Body of pancreas (tissue), 4 donors: ENCODE results near the gene ARFGAP3. TPM values are rescaled to one million over a fixed set of nuclear protein-coding genes. Genes with fewer than 3 reads are reported as not detected.
A peak's percentile ranks its signal among the peaks of the same experiment; 100 is the strongest.

Source experiments
- ATAC-seq: fragments of 150-250 bp; one replicate; pipeline ENCODE4 v1.9.1; 2016
- DNase-seq, 4 donors: peaks; one replicate each; pipeline ENCODE4 v3.0.0-alpha.2; 2019
- H3K27ac ChIP-seq, 4 donors: fragments of 200-600 bp; sonication (generic); 1 replicate in 3 of 4; 2 replicates in 1 of 4; pipeline versions ENCODE4 v1.5.1 to v1.6.1; 2016 to 2019; ENCODE audit warnings: mild to moderate bottlenecking in 1 of 4, mixed read lengths in 1 of 4, moderate library complexity in 1 of 4
- H3K27me3 ChIP-seq, 2 donors: fragments of 200-600 bp; sonication (generic); one replicate each; pipeline ENCODE4 v1.6.0; 2016; ENCODE audit warnings: mild to moderate bottlenecking in 1 of 2
- H3K36me3 ChIP-seq, 2 donors: fragments of 200-600 bp; sonication (generic); replicated peaks in 1 of 2; 2 replicates each; pipeline ENCODE4 v1.5.1; 2016; ENCODE audit warnings: low read depth in 2 of 2; ENCODE audit not compliant: insufficient read depth in 1 of 2
- H3K4me1 ChIP-seq: fragments of 200-600 bp; sonication (generic); one replicate; pipeline ENCODE4 v1.6.0; 2016
- H3K4me3 ChIP-seq, 2 donors: fragments of 200-600 bp; sonication (generic); 1 replicate in 1 of 2; 2 replicates in 1 of 2; pipeline ENCODE4 v1.5.1; 2016 to 2019
- H3K9me3 ChIP-seq, 3 donors: fragments of 200-600 bp; sonication (generic); 1 replicate in 2 of 3; 2 replicates in 1 of 3; pipeline ENCODE4 v1.5.1; 2016
- POLR2A ChIP-seq, 3 donors: fragments of 450-650 bp; IDR thresholded peaks; one replicate each; pipeline ENCODE4 v1.6.1; 2016; ENCODE audit warnings: antibody characterized with exemption in 3 of 3, mild to moderate bottlenecking in 2 of 3
- WGBS, 2 donors: methylation state at CpG; one replicate each; pipeline ENCODE4 v1.1.5; 2017; 5-methylcytosine and 5-hydroxymethylcytosine counted together
- intact Hi-C: fragments of 100-400 bp; cut with DNase I; formaldehyde crosslinking; loops from one replicate; pipeline ENCODE4 v1.15.1; 2023
- total RNA-seq, 2 donors: library from RNA; depleted of rRNA; stranded (reverse); fragments of >200 nt; gene quantifications; one replicate each; pipeline ENCODE4 v1.1.0, GENCODE V29; 2016
- TF ChIP-seq, protein P1 (sequence below), 7 experiments: fragments of 450-650 bp in 4 of 7; fragments of 200-600 bp in 3 of 7; sonication (generic) in 3 of 7; IDR thresholded peaks; one replicate each; pipeline ENCODE4 v1.5.1; 2016 to 2019; ENCODE audit warnings: antibody characterized with exemption in 7 of 7

Gene ARFGAP3
- total RNA-seq, 2 donors from 2014 or later = 64.3 to 73.2 TPM

DNA sequence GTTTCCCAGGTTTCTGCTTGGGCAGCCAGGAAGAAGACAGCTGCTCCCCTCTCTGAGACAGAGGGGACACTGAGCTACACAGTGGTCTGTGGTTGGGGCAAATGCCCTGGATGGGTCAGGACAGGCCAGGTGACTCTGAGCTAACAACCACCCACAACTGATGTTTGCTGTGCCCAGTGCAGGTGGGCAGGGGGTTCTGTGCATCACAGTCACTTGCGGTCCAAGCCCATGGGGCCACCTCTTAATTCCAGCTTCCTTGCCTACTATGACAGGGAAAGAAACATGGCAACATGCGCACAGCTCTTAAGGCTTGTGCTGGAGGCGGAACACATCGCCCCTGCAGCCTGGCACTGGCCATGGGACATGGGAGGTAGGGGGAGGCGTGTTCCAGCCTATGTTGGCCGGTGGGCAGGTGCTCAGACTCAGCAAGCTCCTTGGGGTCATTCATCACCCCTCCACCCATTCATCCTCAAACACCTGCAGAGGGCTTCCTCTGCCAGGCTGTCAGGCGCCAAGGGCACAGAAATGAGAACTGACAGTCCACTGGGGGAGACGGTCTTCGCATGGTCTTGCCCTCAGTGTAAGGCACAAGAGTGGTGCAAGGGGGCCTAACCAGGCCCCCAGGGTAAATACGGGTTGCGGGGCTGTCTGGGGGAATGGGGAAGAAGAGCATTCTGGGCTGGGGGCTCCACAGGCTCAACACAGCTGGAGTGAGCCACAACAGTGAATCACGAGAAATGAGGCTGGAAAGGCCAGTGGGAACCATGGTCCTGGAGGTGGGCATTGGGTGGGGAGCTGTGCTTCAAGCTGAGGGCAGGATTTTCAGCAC lies 55.6 kb downstream of the ARFGAP3 start:
- DNase-seq (peak in 1 of 4 donors; percentile 9), ATAC-seq (no peak)
- no peak for TF ChIP-seq POLR2A (IDR thresholded peaks at IDR 0.05)
- TF ChIP-seq, protein P1, sequence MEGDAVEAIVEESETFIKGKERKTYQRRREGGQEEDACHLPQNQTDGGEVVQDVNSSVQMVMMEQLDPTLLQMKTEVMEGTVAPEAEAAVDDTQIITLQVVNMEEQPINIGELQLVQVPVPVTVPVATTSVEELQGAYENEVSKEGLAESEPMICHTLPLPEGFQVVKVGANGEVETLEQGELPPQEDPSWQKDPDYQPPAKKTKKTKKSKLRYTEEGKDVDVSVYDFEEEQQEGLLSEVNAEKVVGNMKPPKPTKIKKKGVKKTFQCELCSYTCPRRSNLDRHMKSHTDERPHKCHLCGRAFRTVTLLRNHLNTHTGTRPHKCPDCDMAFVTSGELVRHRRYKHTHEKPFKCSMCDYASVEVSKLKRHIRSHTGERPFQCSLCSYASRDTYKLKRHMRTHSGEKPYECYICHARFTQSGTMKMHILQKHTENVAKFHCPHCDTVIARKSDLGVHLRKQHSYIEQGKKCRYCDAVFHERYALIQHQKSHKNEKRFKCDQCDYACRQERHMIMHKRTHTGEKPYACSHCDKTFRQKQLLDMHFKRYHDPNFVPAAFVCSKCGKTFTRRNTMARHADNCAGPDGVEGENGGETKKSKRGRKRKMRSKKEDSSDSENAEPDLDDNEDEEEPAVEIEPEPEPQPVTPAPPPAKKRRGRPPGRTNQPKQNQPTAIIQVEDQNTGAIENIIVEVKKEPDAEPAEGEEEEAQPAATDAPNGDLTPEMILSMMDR (IDR thresholded peaks at IDR 0.05) = no peak
- Histone ChIP-seq H3K36me3 (peaks cover 6 to 43% of the 10 kb centered on the region in 2 donors), H3K4me3 (no peak overlapping the region), H3K9me3 (no peaks in the 10 kb centered on the region), H3K27me3 (no peaks in the 10 kb centered on the region), H3K4me1 (peaks cover 33% of the 10 kb centered on the region), H3K27ac (no peak overlapping the region)
- intact Hi-C loops = no loop called here
- WGBS, 2 donors = 90 to 95% methylated on average over 11 to 12 of the region's 12 CpGs

- no peak for ATAC-seq
- WGBS, 2 donors = 93 to 94% methylated on average over 6 to 9 of the region's 9 CpGs
- intact Hi-C loops = no loop called here
Measured at GRCh38 chr22:42800451-42801251, 56.4 kb downstream of the ARFGAP3 start.

DNA sequence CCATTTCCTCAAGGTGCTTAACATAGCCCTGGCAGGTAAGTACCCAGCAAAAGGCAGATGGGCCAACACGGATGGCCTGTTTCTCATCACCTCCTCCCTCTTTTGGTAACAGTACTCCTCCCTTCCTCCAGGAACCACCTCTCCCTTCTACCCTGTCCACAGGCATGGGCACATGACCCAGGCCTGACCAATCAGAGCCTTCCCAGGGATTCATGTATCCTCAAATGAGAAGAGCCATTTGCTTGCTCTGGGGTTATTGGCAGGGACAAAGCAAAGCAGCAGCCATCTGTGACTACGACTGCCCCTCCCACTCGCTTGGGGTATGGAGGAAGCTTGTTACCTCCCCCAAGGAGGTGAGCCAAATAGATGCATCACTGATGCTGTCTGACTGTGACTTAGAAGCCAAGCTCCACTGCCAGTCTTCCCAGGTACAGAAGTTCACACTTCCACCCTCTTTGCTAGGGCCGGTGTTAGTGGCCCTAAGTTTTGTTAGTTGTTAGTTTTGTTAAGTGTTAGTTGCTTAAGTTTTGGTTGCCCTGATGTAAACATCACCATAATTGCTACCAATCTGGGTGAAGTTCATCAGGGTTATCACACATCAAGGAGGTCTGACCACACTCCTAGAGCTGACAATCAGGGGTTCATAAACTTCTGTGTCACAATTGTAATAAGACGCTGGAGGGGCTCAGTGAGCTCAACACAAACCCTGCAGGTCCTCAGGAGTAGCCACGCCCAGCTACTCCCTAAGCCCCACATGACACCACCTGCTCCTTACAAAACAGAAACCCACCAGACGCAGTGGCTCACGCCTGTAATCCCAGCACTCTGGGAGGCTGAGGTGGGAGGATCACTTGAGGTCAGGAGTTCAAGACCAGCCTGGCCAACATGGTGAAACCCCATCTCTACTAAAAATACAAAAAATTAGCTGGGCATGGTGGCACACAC lies 57.3 kb downstream of the ARFGAP3 start:
- WGBS, 2 donors = 96 to 97% methylated on average over 6 to 8 of the region's 8 CpGs
- no peaks in the 10 kb centered on the region for H3K9me3 ChIP-seq
- TF ChIP-seq, protein P1 (IDR thresholded peaks at IDR 0.05) = no peak
- TF ChIP-seq POLR2A (IDR thresholded peaks at IDR 0.05) = no peak
- intact Hi-C loops = no loop called here
- no peak for ATAC-seq
- H3K27ac ChIP-seq = no peak overlapping the region
- no peak for DNase-seq
- no peaks in the 10 kb centered on the region for H3K27me3 ChIP-seq
- H3K4me1 ChIP-seq = peaks cover 19% of the 10 kb centered on the region
- H3K4me3 ChIP-seq = no peak overlapping the region
- peaks cover 6 to 42% of the 10 kb centered on the region in 2 donors for H3K36me3 ChIP-seq

More at GRCh38 chr22:42800451-42801251, 56.4 kb downstream of the ARFGAP3 start:
- H3K4me1 ChIP-seq = peaks cover 24% of the 10 kb centered on the region
- H3K27ac ChIP-seq = peak overlapping the region in 1 of 4 donors; percentile 9
- TF ChIP-seq, protein P1 (IDR thresholded peaks at IDR 0.05) = no peak
- no peak for TF ChIP-seq POLR2A (IDR thresholded peaks at IDR 0.05)
- H3K4me3 ChIP-seq = no peak overlapping the region
- H3K9me3 ChIP-seq = no peaks in the 10 kb centered on the region
- H3K27me3 ChIP-seq = no peaks in the 10 kb centered on the region
- DNase-seq = peak in 1 of 4 donors; percentile 11
- peaks cover 6 to 41% of the 10 kb centered on the region in 2 donors for H3K36me3 ChIP-seq

GRCh38 chr22:42799061-42799460 lies 58.0 kb downstream of the ARFGAP3 start:
- Histone ChIP-seq H3K9me3 (no peaks in the 10 kb centered on the region), H3K4me1 (peaks cover 14% of the 10 kb centered on the region), H3K27me3 (no peaks in the 10 kb centered on the region), H3K27ac (no peak overlapping the region), H3K36me3 (peaks cover 6 to 44% of the 10 kb centered on the region in 2 donors), H3K4me3 (no peak overlapping the region)
- no peak for DNase-seq
- WGBS, 2 donors = 89 to 94% methylated on average over 8 to 10 of the region's 10 CpGs
- ATAC-seq = no peak
- TF ChIP-seq POLR2A (IDR thresholded peaks at IDR 0.05) = no peak
- TF ChIP-seq, protein P1 (IDR thresholded peaks at IDR 0.05) = no peak
- intact Hi-C loops = no loop called here
